Activated CD4-positive, alpha-beta T cell treated with anti-CD3 and anti-CD28 coated beads, Interleukin-2, amount 50 U/mL, for 48 hours (primary cell): ENCODE measurements around the gene KIFC3.
"Not testable (repeated sequence)": the region's sequence is repeated elsewhere in the genome, so short reads cannot be mapped to it uniquely, and the experiment has no call there.

ENCODE experiments used
- DNase-seq, 2 experiments: peaks; one replicate each; pipeline ENCODE4 v3.0.0-alpha.2; 2020

KIFC3 gene

GRCh38 chr16:57786632-57787518 lies 15.4 kb downstream of the KIFC3 start:
- no peak for DNase-seq

GRCh38 chr16:57785924-57786323 lies 16.4 kb downstream of the KIFC3 start:
- no peak for DNase-seq

GRCh38 chr16:57785385-57785784 lies 16.9 kb downstream of the KIFC3 start:
- DNase-seq, result no peak

- no peak for DNase-seq
These were observed 18.0 kb downstream of the KIFC3 start for GRCh38 chr16:57784334-57784733.

- no peak for DNase-seq
These were observed 18.4 kb downstream of the KIFC3 start for GRCh38 chr16:57783883-57784282.

- DNase-seq, result no peak
These were observed 19.2 kb downstream of the KIFC3 start for GRCh38 chr16:57783116-57783515.

GRCh38 chr16:57782607-57783055 lies 19.7 kb downstream of the KIFC3 start:
- not testable (repeated sequence) for DNase-seq

- no peak for DNase-seq
These were observed 20.3 kb downstream of the KIFC3 start for GRCh38 chr16:57781741-57782606.

- no peak for DNase-seq
These were observed 20.9 kb downstream of the KIFC3 start for GRCh38 chr16:57781349-57781740.

GRCh38 chr16:57779836-57780235 lies 22.5 kb downstream of the KIFC3 start:
- DNase-seq, result not testable (repeated sequence)

GRCh38 chr16:57778658-57779057 lies 23.6 kb downstream of the KIFC3 start:
- no peak for DNase-seq

- DNase-seq, result no peak
These were observed 26.4 kb downstream of the KIFC3 start for GRCh38 chr16:57775661-57776469.

- no peak for DNase-seq
These were observed 27.5 kb downstream of the KIFC3 start for GRCh38 chr16:57774705-57775285.

GRCh38 chr16:57773655-57774295 lies 28.5 kb downstream of the KIFC3 start:
- DNase-seq, result no peak

GRCh38 chr16:57773019-57773418 lies 29.3 kb downstream of the KIFC3 start:
- DNase-seq, result no peak

- DNase-seq, result no peak
These were observed 31.0 kb downstream of the KIFC3 start for GRCh38 chr16:57771141-57771785.

GRCh38 chr16:57770361-57770760 lies 31.9 kb downstream of the KIFC3 start:
- DNase-seq, result no peak

- no peak for DNase-seq
These were observed 32.6 kb downstream of the KIFC3 start for GRCh38 chr16:57769541-57770145.

GRCh38 chr16:57766714-57767348 lies 35.5 kb downstream of the KIFC3 start:
- no peak for DNase-seq

- DNase-seq, result no peak
These were observed 37.0 kb downstream of the KIFC3 start for GRCh38 chr16:57765160-57765728.
